Tibial artery (tissue), 4 donors: ENCODE measurements around the gene NEDD9.

Experiments used
- DNase-seq, 2 donors: peaks; one replicate each; pipeline ENCODE4 v3.0.0-alpha.2; 2019
- H3K27ac ChIP-seq, 2 donors: fragments of 200-600 bp; sonication (generic) in 1 of 2; 1 replicate in 1 of 2; 2 replicates in 1 of 2; pipeline ENCODE4 v1.5.1; 2018 to 2019; ENCODE audit warnings: mild to moderate bottlenecking in 1 of 2
- H3K27me3 ChIP-seq, 2 donors: fragments of 200-600 bp; sonication (generic) in 1 of 2; one replicate each; pipeline versions ENCODE4 v1.5.1 to v1.6.0; 2016 to 2019
- H3K36me3 ChIP-seq, 3 donors: fragments of 200-600 bp; sonication (generic) in 2 of 3; one replicate each; pipeline ENCODE4 v1.5.1; 2016 to 2019; ENCODE audit warnings: mild to moderate bottlenecking in 2 of 3
- H3K4me1 ChIP-seq, 4 donors: fragments of 200-600 bp; sonication (generic) in 2 of 4; 1 replicate in 3 of 4; 2 replicates in 1 of 4; pipeline ENCODE4 v1.5.1; 2016 to 2019
- H3K4me3 ChIP-seq, 2 donors: fragments of 200-600 bp; sonication (generic) in 1 of 2; 1 replicate in 1 of 2; 2 replicates in 1 of 2; pipeline ENCODE4 v1.5.1; 2018 to 2019; ENCODE audit warnings: mild to moderate bottlenecking in 2 of 2
- H3K9me3 ChIP-seq, 3 donors: fragments of 200-600 bp; sonication (generic) in 1 of 3; one replicate each; pipeline ENCODE4 v1.5.1; 2016 to 2019
- CTCF ChIP-seq, 2 experiments: fragments of 200-600 bp in 1 of 2; fragments of 450-650 bp in 1 of 2; IDR thresholded peaks; one replicate each; pipeline ENCODE4 v1.5.1; 2017 to 2019; ENCODE audit warnings: antibody characterized with exemption in 2 of 2, mild to moderate bottlenecking in 1 of 2, moderate library complexity in 1 of 2
- intact Hi-C: fragments of 100-400 bp; cut with DNase I; formaldehyde crosslinking; loops from one replicate; pipeline ENCODE4 v1.15.0; 2023; ENCODE audit warnings: low total_unique reads

The NEDD9 gene

GRCh38 chr6:11227698-11228097, 4.8 kb downstream of the NEDD9 start:
- peaks cover 0 to 8% (median 0%) of the 10 kb centered on the region in 3 donors for H3K36me3 ChIP-seq
- H3K27ac ChIP-seq, result peak overlapping the region in 1 of 2 donors; percentile 84
- H3K27me3 ChIP-seq, result no peaks in the 10 kb centered on the region
- H3K9me3 ChIP-seq, result no peaks in the 10 kb centered on the region
- peaks cover 0 to 83% (median 20%) of the 10 kb centered on the region in 4 donors for H3K4me1 ChIP-seq
- no peak for DNase-seq
- TF ChIP-seq CTCF (IDR thresholded peaks at IDR 0.05), result no peak
- peak overlapping the region; percentile 63 to 76 for H3K4me3 ChIP-seq
- intact Hi-C loops, result no loop called here

DNA sequence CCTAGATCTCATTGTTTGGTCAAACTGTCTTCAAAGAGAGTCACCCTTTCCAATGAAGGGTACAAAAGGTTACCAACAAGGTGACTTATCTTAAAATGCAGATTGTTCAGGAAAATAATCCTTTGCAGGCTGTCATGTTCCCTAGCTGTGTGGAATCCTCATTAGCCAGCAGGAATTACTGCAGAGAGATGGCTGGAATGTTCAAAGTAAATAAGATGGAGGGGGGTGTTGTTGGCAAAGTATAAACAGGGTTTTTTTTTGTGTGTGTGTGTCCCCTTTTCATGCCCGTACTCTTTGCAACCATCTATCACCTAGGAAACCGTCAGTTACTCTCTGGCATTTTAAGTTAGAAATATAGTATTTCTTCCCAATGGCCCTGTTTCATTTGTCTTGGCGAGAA, 6.5 kb downstream of the NEDD9 start:
- Histone ChIP-seq H3K4me3 (no peak overlapping the region), H3K27me3 (no peaks in the 10 kb centered on the region), H3K36me3 (peaks cover 0 to 8% (median 0%) of the 10 kb centered on the region in 3 donors), H3K27ac (peak overlapping the region in 1 of 2 donors; percentile 5), H3K9me3 (no peaks in the 10 kb centered on the region), H3K4me1 (peaks cover 0 to 94% (median 24%) of the 10 kb centered on the region in 4 donors)
- intact Hi-C loops, result no loop called here
- DNase-seq, result no peak
- no peak for TF ChIP-seq CTCF (IDR thresholded peaks at IDR 0.05)

DNA sequence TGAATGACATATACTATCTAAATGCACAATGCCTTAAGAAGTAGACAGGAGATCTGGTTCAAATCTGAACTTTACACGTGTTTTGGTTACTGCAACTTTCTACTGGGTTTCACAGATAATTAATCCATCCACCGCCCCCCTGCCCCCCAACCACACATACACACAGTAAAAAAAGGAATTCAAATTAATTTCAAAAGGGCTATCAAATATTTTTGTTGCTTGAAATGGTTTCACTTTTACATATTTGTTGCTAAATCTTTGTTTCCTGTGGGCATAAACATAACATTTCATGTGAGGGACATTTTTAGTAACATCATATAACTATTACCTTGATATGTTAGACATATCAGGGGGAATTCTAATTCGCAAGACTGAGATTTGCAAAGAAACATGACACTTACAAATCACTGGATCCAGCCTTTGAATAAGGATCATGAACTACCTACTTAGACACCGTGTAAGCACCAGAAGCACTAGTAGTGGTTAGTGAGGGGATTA, 7.5 kb downstream of the NEDD9 start:
- DNase-seq, result no peak
- peak overlapping the region in 1 of 2 donors; percentile 15 for H3K27ac ChIP-seq
- H3K36me3 ChIP-seq, result peaks cover 0 to 8% (median 8%) of the 10 kb centered on the region in 3 donors
- no peak overlapping the region for H3K4me3 ChIP-seq
- no peaks in the 10 kb centered on the region for H3K9me3 ChIP-seq
- no peaks in the 10 kb centered on the region for H3K27me3 ChIP-seq
- intact Hi-C loops, result no loop called here
- peaks cover 0 to 95% (median 27%) of the 10 kb centered on the region in 4 donors for H3K4me1 ChIP-seq
- TF ChIP-seq CTCF (IDR thresholded peaks at IDR 0.05), result no peak

DNA sequence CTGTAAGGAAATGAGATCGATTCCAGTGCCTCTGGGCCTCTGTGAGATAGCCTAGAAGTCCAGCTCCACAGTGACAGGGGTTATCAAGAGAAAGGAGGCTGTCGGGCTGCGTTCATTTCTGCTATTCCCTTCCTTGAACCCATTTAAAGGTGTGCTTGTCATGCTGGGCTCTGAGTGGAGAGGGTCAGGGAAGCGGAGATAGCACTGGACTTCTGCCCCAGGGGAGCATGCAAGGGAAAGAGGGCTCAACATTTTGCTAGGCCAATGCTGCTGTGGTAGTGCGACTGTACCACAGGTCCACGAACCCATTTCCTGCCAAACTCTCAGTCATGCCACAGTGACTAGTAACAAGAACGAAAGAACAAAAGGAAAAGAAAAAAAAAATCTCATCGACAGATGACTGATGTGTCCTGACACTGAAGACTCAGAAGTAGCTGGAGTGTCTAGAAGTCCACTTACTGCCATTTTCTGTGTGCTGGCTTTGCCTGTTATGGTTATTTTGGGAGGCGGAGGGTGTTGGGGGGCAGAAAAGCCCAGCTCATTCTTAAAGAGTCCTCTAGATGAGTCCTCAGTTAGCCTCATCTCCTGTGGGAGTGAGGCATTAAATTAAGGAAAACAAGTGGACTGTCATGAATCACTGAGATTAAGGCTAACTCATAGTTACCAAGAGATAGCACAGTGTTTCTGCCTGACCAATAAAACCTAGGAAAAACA, 8.1 kb downstream of the NEDD9 start:
- Histone ChIP-seq H3K27me3 (no peaks in the 10 kb centered on the region), H3K9me3 (no peaks in the 10 kb centered on the region), H3K4me3 (no peak overlapping the region), H3K27ac (peak overlapping the region; percentile 3 to 15), H3K4me1 (peaks cover 0 to 95% (median 28%) of the 10 kb centered on the region in 4 donors), H3K36me3 (peaks cover 0 to 11% (median 8%) of the 10 kb centered on the region in 3 donors)
- no peak for DNase-seq
- no peak for TF ChIP-seq CTCF (IDR thresholded peaks at IDR 0.05)
- intact Hi-C loops, result no loop called here

- no peak for TF ChIP-seq CTCF (IDR thresholded peaks at IDR 0.05)
- Histone ChIP-seq H3K27me3 (no peaks in the 10 kb centered on the region), H3K9me3 (no peaks in the 10 kb centered on the region), H3K27ac (no peak overlapping the region), H3K4me3 (no peak overlapping the region), H3K4me1 (peaks cover 0 to 95% (median 30%) of the 10 kb centered on the region in 4 donors), H3K36me3 (peaks cover 0 to 11% (median 8%) of the 10 kb centered on the region in 3 donors)
- intact Hi-C loops, result no loop called here
- no peak for DNase-seq
Observed at GRCh38 chr6:11223286-11223864, 9.1 kb downstream of the NEDD9 start.
